GM11168 (cell line): ENCODE results near the gene LGALS3BP.

ENCODE experiments used
- in situ Hi-C: fragments of 300-500 bp; cut with MboI; formaldehyde crosslinking; loops from one replicate; pipeline ENCODE4 v1.12.0; 2022; ENCODE audit warnings: low sequenced_read_pairs; ENCODE audit not compliant: unreplicated experiment

Gene LGALS3BP

DNA sequence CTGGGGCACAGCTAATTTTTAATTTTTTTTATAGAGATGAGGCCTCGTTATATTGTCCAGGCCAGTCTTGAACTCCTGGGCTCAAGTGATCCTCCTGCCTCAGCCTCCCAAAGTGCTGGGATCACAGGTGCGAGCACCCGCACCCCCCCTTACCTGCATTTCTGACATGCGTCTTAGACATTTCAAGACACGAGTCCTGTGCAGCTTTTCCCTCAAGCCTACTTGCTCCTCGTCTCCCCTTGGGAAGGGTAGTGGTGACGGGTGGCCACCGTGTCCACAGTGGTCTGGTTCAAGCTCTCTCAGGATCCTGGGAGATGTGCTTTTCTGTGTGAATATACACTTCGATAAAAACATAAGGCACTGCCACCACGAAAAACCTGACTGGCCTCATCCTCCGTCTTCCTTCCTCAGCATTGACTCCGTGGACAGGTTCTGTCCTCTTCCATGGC is 20.2 kb upstream of the LGALS3BP start:
- in situ Hi-C loops, result no loop called here

DNA sequence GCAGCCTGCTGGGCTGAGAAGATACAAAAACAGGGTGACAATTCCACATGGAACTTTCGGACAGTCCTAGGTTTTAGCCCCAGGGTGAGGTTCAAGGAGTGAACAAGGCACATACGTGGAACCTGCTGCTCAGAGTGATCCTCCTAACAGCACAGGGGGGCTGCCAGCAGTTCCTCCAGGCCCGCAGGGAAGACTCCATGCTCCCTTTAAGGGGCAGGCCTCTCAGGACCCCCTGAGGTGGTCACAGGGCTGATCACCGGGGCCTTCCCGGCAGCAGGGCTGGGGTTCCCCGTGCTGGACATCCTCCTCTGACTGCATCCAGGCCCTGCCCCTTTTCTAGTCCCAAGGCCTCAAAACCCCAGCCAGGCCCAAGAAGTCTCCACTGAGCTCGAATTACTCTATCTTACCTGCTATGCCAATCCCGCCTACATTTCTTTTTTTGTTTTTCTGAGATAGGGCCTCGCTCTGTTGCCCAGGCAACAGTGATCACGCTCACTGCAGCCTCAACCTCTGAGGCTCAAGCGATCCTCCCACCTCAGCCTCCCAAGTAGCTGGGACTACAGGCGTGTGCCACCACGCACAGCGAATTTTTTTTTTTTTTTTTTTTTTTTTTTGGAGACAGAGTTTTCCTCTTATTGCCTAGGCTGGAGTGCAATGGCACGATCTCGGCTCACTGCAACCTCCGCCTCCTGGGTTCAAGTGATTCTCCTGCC is 19.5 kb upstream of the LGALS3BP start:
- in situ Hi-C loops, result no loop called here

DNA sequence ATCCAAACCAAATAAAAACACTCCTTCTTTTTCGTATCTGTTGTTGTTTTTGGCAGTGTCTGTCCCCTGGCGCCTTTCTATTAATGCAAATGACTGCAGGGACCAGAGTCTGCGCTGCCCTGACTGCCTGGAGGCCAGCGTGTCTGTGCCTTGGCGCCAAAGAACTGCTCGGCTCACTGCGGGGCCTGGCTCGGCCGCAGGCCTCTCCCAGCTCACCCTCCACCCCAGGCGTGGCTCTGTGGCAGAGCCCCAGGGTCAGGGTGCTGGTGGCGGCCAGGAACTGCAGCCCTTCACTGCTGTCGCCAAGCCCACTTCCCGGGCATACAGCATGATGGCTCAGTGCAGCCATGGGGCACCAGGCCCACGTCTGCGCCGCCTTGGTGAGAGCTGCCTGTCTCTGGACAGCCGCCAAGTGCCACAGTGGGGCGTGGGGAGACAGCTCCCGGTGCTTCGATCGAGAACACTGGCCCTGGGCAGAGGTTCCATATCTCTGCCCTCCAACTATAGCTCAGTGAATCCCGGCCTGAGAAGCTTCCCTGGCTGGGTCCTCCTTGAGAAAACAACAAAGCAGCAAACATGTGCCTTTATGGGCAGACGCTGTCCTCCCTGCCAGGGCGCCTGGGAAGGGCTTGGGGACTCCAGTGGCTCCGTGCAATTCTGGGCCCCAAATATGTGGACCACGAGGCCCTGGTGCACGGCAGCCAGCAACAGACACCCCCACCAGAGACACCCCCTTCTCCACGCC is 18.8 kb upstream of the LGALS3BP start:
- in situ Hi-C loops, result no loop called here

DNA sequence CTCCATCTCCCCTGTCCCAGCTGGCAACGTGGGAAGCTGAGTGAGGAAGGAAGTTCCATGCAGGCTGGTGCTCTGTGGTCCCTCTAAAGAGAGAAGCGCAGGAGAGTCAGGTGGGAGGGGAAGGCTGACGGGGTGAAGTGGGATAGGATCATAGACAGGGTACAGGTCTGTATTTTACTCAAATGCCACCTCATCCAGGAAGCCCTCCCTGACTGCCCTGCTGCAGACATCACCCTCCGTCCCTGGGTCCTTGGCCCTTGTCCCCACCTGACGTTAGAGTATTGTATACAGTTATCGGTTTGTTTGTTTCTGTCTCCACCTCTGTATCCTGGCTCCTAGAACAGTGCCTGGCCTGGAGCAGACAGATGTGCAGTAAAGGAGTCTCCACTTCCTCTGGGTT is 18.2 kb upstream of the LGALS3BP start:
- in situ Hi-C loops, result no loop called here

DNA sequence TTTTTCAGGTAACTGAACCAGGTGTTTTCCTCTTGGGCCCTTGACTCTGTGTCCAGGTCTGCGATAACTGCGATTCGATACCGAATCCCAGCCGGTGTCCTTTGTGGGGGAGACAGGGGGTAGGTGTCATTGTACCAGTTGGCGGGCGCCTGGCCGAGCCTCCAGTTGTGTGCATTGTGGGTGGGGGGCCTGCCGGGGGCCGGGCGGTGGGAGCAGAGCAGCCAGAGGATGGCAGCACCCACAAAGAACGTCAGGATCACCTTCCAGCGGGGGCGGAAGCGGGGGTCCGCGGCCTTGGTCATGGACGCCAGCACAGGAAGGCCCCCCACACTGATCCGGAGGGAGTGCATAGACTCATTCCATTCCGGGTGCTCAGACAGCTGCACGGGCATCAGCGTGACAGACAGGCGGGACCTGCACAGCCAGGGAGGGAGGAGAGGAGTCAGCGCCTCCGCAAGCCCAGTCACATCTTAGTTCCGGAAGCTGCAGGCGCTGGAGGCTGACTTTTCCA is 17.6 kb upstream of the LGALS3BP start:
- in situ Hi-C loops, result no loop called here

DNA sequence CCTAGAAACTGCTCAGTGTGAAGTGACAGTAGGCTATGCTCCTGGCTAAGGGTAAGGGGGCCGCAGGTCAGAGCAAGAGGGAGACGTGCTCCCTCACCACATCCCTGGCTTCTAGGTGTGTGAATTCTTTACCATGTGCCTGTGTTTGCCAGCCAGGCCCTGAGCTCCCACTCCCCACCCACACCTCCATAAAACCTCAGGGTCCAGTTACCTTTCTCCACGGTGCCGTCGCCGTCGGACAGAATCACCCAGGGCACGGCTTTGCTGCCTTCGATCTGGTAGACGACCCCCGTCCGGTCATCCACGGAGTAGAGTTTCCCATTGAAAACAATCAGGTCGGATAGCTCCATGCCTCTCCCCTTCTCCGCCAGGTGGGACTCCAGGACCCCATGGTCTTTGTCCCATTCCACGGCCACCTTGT is 17.1 kb upstream of the LGALS3BP start:
- in situ Hi-C loops, result no loop called here

DNA sequence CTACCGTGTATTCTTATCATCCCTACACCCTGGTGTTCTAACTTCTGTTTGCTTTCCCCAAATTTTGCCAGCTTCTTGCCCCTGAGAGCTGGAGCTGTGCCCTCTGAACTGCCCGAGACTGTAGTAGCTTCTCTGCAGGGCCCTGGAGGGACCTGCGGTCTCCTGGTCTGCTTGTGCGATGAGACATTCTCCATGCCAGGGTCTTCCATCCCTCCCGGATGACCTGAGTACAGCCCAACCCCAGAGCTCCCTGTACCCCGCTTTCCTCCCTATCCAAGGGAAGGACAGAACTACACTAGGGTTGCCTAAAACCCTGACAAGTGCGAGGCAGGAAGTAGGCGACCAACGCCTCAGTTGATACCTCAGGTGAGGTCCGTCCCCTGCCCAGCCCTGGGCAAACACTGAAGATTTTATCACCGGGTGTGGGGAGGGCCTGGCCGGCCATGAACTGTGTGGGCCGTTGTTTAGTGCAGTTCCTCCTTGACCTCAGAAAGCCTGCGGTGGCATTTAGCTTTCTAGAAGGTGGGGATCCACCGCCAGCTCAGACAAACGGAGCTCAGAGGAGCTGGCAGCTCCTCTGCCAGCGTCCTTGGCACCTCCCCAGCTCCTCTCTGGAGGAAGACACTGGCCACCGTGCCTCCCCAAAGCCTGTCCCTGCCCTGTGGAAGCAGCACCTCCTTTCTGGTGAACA is 16.2 kb upstream of the LGALS3BP start:
- in situ Hi-C loops, result no loop called here

DNA sequence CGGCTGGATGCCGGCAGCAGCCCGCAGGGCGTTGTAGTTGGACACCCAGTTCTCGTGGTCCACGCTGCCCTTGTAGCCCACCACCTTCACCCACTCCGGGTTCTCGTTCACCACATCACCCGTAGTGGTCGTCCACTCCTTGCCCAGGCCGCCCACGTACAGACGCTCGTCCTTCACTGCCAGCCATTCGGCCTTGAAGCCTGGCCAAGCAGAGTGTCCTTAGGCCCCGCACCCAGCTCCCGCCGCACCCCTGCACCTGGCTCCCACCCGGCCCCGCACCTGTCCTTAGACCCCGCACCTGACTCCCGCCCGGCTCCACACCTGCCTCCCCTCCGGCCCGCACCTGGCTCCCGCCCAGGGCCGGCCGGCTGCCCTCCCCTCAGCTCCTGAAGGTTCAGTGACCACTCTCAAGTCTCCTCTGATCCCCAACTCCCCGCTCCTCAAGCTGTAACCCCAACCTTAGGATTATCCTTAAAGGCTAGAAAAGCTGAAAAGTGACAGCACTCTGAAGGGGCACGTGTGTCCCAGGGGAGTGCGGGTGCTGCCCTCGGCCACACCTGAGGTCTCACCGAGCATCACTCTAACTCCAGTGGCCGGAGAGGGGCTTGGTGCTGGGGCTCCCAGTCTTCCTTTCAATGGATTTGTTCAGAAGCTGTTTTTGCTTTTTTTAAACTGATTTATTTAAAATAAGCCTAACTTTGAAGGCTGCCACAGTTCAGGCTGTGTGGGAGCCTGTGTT is 15.5 kb upstream of the LGALS3BP start:
- in situ Hi-C loops, result no loop called here

DNA sequence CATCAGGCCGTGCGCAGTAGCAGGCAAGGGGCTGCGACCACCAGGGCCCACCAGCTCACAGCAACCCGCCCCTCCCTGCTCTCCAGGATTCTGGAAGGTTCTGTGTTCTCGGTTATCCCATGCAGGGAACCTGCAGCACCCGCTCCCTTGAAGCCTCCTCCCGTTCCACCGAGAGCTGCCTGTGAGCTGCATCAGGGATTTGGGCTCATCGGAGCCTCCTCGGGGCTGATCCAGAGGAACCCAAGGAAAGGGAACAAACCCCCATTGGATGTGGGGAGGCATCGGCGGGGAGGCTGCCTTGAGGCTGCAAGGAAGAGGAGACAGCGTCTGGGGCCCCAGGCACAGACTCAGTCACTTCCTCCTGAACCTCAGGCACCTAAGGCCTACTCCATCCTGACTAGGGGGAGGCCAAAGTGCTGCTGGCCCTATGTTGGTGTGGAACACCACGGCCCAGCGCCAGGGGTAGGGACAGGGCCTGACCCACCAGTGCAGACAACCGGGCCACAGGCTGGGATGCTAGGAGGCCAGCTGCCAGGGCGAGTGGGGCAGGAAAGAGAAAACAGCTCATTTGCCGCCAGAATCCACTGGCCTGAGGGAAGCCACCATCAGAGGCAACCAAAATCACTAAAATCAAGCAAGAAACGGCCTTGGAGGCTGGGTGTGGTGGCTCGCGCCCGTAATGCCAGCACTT is 14.4 kb upstream of the LGALS3BP start:
- in situ Hi-C loops, result no loop called here

DNA sequence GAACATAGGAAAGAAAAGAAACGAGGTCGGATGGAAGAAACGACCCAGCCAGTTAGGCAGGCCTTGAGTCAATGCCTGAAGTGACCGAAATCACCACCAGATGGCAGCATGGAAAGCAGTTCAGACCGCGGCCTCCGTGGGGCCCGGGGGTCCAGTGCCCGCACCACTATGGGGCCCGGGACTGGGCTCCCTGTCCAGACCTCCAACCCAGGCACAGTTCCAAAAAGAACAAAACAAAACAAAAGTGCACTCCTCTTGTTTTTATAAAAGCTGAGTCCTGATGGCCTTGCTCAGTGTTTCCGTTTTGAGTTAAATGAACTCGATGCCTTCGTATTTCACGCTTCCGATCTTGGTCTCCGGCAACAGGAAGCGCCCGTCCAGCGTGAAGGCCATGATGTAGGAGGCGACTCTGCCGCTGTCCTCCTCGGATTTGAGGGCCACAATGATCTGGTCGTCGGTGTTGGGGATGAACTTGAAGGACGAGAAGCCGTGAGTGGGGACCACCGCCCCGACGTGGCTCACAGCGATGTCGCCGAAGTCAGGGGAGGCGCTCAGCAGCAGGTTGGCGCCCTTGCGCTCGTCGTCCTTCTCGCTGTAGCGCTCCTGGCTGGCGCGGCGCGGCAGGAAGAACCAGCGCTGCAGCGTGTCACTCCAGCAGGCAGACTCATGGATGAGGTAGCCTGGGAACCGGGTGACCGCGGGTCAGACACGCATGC is 13.7 kb upstream of the LGALS3BP start:
- in situ Hi-C loops, result no loop called here

DNA sequence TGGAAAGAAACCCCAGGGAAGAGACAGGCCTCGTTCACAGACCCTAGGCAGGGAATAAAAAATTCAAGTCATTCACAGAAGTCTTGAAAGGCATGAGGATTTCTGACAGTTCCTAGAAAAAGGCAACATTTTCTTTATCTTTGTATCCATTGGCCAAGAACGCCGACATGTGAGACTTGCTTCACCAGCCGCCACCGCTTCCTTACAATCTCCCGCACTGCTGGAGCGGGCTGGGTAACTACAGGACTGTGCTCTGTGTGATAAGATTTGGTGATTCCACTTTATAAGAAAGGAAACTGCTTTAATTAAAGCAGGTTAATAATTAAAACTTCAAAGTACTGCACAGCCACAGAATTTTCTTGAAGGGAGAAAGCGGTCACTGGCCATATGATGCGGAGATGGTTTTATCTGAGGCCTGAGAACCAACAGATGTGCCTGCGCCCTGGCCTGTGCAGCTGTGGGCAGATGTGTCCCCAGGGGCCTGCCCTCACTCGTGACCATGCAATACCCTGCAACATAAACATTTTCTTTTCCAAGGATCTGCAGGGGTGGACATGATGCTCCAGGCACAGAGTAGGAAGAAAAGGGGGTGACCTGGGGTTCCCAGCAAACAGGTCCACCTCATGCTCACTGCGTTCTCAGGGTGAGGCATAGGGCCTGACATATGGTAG is 13.0 kb upstream of the LGALS3BP start:
- in situ Hi-C loops, result no loop called here

DNA sequence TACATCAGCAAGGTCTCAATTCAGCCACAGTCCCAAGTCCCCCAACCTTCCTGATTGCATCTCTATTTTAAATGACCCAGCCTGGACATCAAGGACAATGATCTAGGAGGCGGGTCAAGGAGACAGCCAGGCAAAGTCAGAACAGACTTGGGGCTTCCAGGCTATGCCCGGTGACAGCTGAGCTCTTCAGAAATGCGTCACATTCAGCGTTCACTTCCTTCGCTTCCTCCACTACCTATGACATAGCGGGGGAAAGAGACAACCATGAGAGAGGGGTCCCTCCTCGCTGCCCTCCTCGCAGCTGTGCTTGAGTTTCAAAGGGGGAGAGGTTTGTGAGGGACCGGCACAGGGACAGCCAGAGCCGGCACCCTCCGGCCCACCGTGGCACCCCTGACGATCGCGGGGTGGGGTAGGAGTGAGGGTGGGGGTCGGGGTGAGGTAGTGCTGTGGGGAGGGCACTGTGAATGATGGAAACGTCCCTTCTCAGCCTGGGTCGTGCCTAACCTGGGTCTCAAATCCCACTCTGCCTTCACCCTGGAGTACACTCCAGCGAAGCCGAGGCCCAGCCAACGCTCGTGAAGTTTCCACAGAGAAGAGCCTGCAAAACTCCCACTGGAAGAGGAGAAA is 12.3 kb upstream of the LGALS3BP start:
- in situ Hi-C loops, result no loop called here

DNA sequence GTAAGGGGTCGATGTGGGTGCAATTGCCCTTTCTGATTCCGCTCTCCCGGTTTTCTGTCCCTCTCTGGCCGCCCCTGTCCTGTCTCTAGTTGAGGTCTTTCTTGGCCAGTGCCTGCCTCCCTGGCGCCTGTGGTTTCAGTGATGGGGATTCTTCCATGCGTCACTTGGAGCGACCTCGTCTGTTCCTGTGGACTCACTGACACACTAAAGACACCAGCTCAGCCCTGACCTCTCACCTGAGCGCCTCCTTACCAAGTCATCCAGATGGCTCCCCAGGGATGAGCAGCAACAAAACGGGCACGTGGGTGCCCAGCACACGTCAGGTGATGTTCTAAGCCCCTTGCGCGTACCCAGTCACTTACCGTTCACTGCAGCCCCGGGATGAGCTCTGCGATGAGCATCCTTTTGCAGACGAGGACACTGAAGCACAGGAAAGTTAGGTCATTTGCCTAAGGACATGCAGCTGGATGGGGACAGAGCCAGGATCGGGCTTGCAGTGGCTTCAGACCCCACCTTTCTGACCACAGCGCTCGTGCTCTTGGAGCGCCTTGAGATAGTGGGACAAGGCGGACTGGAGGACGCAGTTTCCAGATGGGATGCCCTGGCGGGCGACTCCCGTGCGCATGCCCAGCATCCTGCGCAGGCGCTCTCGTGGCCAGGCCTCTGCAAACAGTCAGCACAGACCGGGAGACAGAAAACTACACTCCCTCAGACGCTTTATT is 11.5 kb upstream of the LGALS3BP start:
- in situ Hi-C loops, result no loop called here

DNA sequence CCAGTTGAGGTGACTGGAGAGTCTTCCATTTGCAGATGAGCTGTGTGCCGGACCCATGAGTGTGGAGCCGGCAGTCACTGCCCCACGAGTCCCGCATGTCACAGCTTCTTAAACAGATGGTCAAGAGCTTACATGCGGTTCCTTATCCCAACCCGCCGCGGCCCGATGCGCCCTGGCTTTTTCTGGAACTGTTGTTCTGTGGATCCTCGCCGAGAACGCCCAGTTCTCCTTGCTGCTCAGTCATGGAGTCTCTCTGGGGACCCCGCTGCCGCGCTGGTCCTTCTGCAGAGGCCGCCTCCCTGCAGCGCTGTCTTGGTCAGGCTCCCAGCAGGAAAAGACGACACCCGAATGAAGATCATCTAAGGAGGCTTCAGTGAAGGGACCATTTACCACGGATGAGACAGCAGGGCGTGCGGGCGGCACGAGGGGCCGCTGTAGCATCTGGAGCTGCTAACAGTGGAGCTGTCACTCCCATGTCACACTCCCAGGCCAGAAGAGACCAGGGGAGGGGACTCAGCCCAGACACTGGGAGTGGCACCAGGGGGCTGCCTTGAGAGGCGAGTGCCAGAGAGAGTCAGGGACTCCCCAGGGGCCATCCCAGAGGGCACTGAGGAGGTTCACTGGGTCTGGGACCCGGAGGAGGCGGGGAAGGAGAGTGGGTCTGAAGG is 10.8 kb upstream of the LGALS3BP start:
- in situ Hi-C loops, result no loop called here

DNA sequence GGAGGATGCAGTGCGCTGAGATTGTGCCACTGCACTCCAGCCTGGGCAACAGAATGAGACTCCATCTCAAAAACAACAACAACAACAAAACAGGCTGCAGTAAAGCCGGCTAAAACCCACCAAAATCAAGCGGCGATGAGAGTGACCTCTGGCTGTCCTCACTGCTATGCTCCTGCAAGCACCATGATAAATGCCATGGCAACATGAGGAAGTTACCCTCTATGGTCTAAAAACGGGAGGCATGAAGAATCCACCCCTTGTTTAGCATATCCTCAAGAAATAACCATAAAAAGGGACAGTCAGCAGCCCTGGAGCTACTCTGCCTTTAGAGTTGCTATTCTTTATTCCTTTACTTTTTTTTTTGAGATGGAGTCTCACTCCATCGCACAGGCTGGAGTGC is 8.4 kb upstream of the LGALS3BP start:
- in situ Hi-C loops, result no loop called here

DNA sequence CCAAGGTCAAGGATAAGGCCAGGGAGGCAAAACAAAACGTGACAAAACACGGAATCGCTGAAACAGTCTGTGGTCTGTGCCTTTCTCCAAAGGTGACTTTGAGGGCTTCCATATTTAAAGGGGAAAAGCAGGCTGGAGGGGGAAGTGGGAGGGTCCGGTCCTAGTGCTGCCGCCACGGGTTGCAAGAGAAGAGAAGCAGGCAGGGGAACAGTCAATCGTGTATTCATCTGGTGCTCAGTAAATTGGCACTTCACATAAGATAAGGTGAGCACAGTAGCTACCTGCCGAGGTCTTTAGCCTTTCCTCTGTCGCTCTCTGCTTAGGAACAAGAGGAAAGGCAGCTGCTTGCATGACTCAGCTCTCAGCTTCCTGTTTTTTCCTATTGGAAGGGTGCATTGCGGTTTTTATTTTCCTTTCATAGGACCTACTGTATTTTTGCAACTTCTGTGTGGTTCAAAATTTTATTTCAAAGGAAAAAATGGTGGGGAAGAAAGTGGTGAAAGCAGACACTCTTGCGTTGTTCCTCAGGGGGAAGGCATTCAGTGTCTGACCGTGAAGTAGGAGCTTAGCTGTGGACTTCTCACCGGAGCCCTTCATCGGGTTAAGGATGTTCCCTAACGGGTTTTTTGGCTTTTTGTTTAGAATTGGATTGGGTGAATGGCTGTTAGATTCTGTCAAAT is 7.1 kb upstream of the LGALS3BP start:
- in situ Hi-C loops, result no loop called here
